ENCODE results near the gene KMT2B. TPM values are rescaled to one million over a fixed set of nuclear protein-coding genes. Genes with fewer than 3 reads are reported as not detected.
A peak's percentile ranks its signal among the peaks of the same experiment; 100 is the strongest.

KMT2B gene
- total RNA-seq, 4 donors from 2014 or later, result 7.5 to 33.7 (median 15.6) TPM

GRCh38 chr19:35753634-35754369, 36.0 kb downstream of the KMT2B start:
- H3K36me3 ChIP-seq, result peaks cover 8 to 36% (median 21%) of the 10 kb centered on the region in 3 donors
- no peak for DNase-seq
- H3K4me3 ChIP-seq, result no peak overlapping the region
- 95 to 100% methylated on average over 6 to 10 of the region's 20 CpGs for WGBS, 2 donors
- TF ChIP-seq POLR2A (IDR thresholded peaks at IDR 0.05) (no peak), CTCF (IDR thresholded peaks at IDR 0.05) (no peak)
- no peaks in the 10 kb centered on the region for H3K27me3 ChIP-seq
- peak overlapping the region in 3 of 4 donors; percentile 93 to 98 (median 98) for H3K27ac ChIP-seq
- intact Hi-C loops (cut with DNase I), result no loop called here
- peaks cover 37 to 57% (median 43%) of the 10 kb centered on the region in 3 donors for H3K4me1 ChIP-seq
- H3K9me3 ChIP-seq, result no peaks in the 10 kb centered on the region

DNA sequence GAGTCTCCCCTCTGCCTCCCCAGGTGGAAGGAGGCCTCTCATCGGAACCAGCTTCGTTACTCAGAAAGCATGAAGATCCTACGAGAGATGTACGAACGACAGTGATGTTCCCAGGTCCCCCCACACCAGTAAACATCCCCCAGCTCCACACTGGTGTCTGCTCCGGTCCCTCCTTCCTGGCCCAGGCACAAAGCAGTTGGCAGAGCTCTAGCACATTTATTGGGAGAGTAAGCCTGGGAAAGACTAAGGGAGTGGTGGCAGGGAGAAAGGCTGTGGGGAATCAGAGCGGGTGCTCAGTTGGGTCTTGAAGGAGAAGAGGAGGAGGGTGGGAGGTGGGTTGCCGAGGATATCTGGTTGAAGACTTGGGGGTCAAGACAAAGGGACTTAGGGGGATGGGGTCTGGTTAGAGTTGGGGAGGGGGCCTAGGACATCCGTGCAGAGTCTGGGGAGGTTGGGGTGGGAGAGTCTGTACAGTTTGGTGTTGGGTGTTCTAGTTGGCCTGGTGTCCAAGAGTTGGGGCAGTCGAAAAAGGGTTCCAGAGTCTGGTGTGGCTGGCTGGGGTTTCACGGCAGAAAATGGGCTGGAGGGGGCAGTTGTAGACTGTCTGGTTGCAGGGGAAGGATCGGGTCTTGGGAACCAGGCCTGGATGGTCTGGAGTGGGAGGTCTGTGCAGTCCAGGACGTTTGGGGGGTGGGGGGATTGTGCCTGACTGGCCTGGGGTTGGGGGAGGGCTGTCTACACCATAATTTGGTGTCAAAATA, 36.7 kb downstream of the KMT2B start:
- DNase-seq, result no peak
- intact Hi-C loops (cut with DNase I), result no loop called here
- H3K4me1 ChIP-seq, result peaks cover 37 to 57% (median 40%) of the 10 kb centered on the region in 3 donors
- TF ChIP-seq POLR2A (IDR thresholded peaks at IDR 0.05) (no peak), CTCF (IDR thresholded peaks at IDR 0.05) (no peak)
- 76 to 91% methylated on average over 10 to 13 of the region's 13 CpGs for WGBS, 2 donors
- H3K27me3 ChIP-seq, result no peaks in the 10 kb centered on the region
- peak overlapping the region; percentile 93 to 98 (median 96) for H3K27ac ChIP-seq
- H3K4me3 ChIP-seq, result peak overlapping the region in 2 of 4 donors; percentile 69 to 88
- H3K9me3 ChIP-seq, result no peaks in the 10 kb centered on the region
- H3K36me3 ChIP-seq, result peaks cover 8 to 36% (median 21%) of the 10 kb centered on the region in 3 donors

DNA sequence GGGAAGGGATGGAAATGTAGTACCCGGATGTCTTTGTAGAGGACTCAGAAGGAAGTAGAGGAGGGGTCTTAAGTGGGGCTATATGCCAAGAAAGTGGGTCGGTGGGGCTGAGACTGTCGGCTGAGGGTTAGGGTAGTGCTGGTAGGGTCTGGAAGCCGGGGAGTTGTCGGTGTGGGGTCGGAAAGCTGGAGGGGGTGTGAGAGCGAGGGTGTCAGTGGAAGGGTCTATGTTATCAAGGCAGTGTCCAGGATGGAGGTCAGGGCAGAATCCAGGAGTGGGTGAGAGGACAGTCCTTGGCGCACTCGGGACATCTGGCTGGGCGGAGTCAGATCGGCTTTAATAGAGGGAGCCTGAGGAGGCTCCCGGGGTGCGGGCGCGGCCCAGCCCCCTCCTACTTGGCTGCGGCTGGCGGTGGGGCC, 37.3 kb downstream of the KMT2B start:
- intact Hi-C loops (cut with DNase I), result no loop called here
- Histone ChIP-seq H3K9me3 (no peaks in the 10 kb centered on the region), H3K4me1 (peaks cover 34 to 55% (median 37%) of the 10 kb centered on the region in 3 donors), H3K36me3 (peaks cover 8 to 37% (median 21%) of the 10 kb centered on the region in 3 donors), H3K4me3 (peak overlapping the region; percentile 27 to 94 (median 78)), H3K27me3 (no peaks in the 10 kb centered on the region), H3K27ac (peak overlapping the region; percentile 93 to 98 (median 96))
- WGBS, 2 donors, result 32 to 61% methylated on average over 12 to 17 of the region's 17 CpGs
- TF ChIP-seq POLR2A (IDR thresholded peaks at IDR 0.05) (no peak), CTCF (IDR thresholded peaks at IDR 0.05) (no peak)
- no peak for DNase-seq

- TF ChIP-seq CTCF (IDR thresholded peaks at IDR 0.05) (no peak), POLR2A (IDR thresholded peaks at IDR 0.05) (no peak)
- Histone ChIP-seq H3K27me3 (no peaks in the 10 kb centered on the region), H3K27ac (peak overlapping the region; percentile 93 to 98 (median 96)), H3K36me3 (peaks cover 8 to 43% (median 21%) of the 10 kb centered on the region in 3 donors), H3K9me3 (no peaks in the 10 kb centered on the region), H3K4me1 (peaks cover 32 to 53% (median 37%) of the 10 kb centered on the region in 3 donors), H3K4me3 (peak overlapping the region; percentile 27 to 94 (median 78))
- DNase-seq, result no peak
- intact Hi-C loops (cut with DNase I), result no loop called here
- WGBS, 2 donors, result 20 to 50% methylated on average over 14 to 33 of the region's 74 CpGs
Measured at GRCh38 chr19:35755550-35756376, 38.0 kb downstream of the KMT2B start.
